DND-41 (cell line): ENCODE data around the gene TFAP2A.

Source experiments
- EZH2 ChIP-seq: IDR thresholded peaks from 3 replicates; pipeline ENCODE4 v1.6.1; 2012; ENCODE audit warnings: borderline replicate concordance, low read depth, mild to moderate bottlenecking, moderate library complexity, low read length, inconsistent platforms; ENCODE audit not compliant: severe bottlenecking
- TF ChIP-seq, protein P1 (sequence below): IDR thresholded peaks from 2 replicates; pipeline ENCODE4 v1.5.1; 2012; ENCODE audit warnings: borderline replicate concordance, low read length, moderate library complexity, mild to moderate bottlenecking; ENCODE audit not compliant: poor library complexity, severe bottlenecking; ENCODE audit errors: extremely low read depth

DNA sequence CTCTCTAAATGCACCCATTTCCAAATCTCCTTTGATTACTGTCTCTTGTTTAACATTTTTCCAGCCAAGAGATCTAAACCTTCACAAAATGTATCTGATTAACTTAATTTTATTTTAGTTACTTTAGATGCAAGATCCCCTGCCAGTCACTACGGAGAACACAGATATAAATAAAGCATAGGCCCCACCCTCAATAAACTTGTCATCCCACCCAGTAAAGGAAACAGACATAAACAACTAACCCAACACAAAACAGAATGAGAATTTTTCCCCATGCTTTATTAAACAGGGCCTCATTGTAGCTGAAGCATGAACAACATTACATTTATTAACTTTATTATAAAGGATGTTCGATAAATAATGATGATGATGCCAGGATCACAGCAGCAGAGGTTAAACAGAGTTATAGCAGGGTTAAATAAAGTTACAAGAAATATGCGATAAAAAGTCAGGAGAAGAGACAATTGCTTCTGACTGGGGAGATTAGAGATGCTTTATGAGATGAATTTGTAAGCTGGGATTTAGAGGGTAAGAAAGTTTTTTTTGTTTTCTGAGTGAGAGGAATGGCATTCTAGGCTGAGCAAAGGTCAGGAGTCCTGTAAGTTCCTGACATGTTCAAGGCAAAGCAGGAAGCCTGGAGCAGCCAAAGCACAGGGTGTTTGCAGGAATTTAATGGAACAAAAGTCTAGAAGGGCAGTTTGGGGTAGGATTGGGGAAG is 41.1 kb downstream of the TFAP2A start:
- TF ChIP-seq, protein P1, sequence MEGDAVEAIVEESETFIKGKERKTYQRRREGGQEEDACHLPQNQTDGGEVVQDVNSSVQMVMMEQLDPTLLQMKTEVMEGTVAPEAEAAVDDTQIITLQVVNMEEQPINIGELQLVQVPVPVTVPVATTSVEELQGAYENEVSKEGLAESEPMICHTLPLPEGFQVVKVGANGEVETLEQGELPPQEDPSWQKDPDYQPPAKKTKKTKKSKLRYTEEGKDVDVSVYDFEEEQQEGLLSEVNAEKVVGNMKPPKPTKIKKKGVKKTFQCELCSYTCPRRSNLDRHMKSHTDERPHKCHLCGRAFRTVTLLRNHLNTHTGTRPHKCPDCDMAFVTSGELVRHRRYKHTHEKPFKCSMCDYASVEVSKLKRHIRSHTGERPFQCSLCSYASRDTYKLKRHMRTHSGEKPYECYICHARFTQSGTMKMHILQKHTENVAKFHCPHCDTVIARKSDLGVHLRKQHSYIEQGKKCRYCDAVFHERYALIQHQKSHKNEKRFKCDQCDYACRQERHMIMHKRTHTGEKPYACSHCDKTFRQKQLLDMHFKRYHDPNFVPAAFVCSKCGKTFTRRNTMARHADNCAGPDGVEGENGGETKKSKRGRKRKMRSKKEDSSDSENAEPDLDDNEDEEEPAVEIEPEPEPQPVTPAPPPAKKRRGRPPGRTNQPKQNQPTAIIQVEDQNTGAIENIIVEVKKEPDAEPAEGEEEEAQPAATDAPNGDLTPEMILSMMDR: no peak
- TF ChIP-seq EZH2: no peak
